Measurements from ENCODE around the gene SNAP25. TPM values are rescaled to one million over a fixed set of nuclear protein-coding genes. Genes with fewer than 3 reads are reported as not detected.

Gene SNAP25
- polyA plus RNA-seq, 1 donor: 1.1 TPM

DNA sequence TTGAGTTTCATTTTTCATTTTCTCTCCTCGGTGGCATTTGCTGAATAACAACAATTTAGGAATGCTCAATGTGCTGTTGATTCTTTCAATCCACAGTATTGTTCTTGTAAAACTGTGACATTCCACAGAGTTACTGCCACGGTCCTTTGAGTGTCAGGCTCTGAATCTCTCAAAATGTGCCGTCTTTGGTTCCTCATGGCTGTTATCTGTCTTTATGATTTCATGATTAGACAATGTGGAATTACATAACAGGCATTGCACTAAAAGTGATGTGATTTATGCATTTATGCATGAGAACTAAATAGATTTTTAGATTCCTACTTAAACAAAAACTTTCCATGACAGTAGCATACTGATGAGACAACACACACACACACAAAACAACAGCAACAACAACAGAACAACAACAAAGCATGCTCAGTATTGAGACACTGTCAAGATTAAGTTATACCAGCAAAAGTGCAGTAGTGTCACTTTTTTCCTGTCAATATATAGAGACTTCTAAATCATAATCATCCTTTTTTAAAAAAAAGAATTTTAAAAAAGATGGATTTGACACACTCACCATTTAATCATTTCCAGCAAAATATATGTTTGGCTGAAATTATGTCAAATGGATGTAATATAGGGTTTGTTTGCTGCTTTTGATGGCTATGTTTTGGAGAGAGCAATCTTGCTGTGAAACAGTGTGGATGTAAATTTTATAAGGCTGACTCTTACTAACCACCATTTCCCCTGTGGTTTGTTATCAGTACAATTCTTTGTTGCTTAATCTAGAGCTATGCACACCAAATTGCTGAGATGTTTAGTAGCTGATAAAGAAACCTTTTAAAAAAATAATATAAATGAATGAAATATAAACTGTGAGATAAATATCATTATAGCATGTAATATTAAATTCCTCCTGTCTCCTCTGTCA is 88.1 kb downstream of the SNAP25 start:
- DNase-seq: no peak

DNA sequence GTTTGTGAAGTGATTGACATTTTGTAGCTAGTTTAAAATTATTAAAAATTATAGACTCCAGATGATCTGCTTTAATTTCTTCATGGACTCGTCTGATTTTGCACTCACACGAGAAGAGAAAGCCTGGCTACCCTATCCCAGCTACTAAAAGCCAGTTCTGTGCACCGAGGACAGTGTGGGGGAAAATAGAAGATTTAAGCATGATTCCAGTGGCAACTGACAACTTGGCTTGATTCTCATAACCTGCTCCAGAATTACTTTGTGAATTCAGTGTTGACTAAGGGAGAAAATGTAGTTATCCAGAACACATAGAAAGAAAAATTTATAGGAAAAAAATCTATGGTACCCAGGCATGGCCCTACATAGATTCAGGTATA is 88.7 kb downstream of the SNAP25 start:
- DNase-seq: no peak

DNA sequence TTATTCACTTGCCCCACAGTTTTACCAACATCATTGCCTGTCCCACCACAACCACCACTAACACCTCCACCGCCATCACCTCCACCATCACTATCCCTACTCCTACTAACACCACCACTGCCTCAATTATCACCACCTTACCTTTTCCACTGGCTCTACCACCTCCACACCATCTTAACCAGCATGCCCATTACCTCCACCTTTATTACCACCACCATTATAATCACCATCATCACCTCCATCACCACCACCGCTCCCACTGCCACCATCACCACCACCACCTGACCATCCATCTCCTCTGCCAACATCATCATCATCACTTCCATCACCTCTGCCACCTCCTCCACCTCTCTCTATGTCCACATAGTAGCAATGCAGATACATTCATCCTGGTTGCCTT is 90.0 kb downstream of the SNAP25 start:
- no peak for DNase-seq

DNA sequence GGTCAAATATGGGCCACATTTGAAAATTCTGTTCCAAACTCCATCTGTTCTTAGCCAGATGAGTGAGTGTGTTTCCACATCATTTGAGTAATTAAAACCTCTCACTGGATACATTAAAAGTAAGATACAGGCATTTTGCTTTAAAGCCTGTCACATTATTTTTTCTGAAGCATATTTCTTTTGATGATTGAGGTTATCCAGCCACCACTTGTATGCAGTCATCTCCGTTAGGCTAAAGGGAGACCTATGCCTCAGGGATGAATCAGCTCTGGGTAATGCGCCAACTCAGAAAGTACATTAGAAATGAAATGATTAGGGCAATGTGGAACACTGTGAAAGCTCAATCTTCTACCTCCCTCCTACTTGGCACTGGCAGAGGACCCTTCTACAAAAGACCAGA is 90.7 kb downstream of the SNAP25 start:
- DNase-seq: no peak

- no peak for DNase-seq
Observed at GRCh38 chr20:10312111-10312510, 93.5 kb downstream of the SNAP25 start.

DNA sequence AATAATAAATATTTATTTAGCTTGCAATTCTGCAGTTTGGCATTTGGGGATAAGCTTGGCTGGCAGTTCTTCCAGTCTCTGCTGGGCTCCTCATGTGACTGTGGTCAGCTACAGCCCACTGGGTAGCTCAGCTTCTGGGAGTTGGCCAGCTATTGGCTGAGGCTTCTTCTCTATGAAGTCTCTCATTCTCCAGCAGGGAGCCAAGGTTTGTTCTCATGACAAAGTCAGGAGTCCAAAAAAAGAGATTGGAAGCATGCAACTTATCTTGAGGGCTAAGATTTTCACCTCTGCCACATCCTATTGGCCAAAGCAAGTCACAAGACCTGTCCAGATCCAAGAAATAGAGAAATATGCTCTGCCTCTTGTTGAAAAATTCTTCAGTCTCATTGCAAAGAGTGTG is 94.6 kb downstream of the SNAP25 start:
- DNase-seq: no peak

DNA sequence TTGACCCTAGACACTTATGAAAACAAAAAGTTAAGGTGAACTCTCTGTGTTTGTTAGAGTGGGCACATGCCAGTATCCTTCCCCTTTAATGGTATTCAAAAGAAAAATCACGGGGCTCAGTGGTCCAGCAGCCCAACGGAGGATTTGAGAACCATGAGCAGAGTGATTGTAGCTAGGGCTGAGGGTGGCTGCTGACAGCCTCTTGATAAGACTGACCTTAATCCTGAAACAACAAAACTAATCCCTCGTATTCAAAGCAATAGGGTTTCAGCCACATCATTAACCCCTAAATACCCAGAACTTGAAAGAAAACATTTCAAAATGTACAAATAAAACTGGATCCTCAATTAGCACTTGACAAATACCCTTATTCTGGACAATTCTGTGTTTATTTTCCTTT is 95.1 kb downstream of the SNAP25 start:
- no peak for DNase-seq

GRCh38 chr20:10314198-10314597 is 95.6 kb downstream of the SNAP25 start:
- no peak for DNase-seq

DNA sequence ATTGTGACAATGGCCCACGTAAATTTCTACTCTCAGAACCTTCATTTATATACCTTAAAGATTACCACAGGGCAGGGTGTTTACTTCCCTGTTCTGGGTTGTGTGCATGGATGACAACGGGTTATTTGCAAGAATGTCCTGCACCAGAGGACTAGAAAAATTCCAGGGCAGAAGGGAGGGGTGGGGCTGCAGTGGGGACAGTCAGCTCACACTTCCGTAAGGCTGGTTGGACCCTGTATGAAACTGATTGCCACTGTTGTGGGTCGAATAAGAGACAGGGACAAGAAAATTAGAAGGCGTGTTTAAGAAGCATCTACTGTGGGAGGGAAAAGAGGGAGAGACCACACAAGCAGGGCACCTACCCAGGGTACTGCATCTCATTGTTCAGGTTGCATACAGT is 96.5 kb downstream of the SNAP25 start:
- no peak for DNase-seq

DNA sequence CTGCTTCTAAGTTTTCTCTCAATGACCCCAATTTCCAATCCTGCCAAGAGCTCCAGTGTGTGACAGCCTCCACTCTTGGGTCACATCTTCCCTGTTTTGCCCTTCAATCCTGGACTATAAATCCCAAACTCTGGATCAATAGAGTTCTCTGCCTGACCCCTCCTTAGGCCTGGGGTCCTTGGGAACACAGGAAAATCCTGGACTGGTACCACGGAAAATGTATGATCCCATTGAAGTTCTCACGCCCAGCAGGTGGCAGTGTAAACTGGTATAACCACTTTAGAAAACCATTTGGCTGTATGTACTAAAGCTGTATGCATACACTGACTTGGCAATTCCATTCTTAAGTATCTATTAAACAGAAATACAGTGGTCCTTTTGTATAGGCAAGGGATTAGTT is 98.0 kb downstream of the SNAP25 start:
- no peak for DNase-seq

GRCh38 chr20:10318291-10319024 is 99.8 kb downstream of the SNAP25 start:
- DNase-seq: no peak

DNA sequence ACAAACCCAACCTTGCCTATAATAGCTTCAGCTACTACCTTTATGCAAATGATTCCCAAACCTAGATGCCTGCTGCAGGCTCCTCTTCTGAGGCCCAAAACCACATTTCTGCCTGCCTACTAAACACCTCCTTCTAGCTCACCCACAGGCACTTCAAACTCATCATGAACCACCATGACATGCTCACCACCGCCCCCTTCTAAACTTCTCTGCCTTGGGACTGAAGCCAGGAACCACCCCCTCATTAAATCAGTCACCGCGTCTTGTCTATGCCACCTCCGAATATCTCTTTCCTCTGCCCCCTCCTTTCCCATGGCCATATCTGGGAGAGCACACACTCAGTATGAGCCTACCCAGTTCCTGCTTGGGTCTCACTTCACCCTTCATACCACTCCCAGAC is 101.2 kb downstream of the SNAP25 start:
- no peak for DNase-seq

DNA sequence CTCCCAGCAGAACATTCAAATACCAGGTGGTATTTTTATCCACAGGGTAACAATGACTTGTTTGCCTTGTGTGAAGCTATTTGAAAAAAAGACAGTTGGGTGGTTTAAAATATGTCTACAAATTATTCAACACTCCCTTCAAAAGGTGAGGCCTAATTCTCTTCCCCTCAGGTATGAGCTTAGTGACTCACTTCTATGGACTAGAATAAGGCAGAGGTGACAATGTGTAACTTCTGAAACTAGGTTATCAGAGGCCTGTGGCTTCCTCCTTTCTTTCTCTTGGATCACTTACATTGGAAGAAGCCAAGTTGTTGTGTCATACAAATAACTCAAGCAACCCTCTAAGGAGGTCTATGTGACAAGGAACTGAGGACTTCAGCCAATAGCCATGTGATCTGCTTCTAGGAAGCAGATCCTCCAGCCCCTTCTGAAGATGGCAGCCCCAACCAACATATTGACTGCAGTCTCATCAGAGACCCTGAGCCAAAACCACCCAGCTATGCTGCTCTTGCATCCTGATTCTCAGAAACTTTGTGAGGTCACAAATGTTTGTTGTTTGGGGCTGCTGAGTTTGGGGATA is 102.6 kb downstream of the SNAP25 start:
- DNase-seq: no peak

GRCh38 chr20:10322073-10323012 is 103.7 kb downstream of the SNAP25 start:
- DNase-seq: no peak

DNA sequence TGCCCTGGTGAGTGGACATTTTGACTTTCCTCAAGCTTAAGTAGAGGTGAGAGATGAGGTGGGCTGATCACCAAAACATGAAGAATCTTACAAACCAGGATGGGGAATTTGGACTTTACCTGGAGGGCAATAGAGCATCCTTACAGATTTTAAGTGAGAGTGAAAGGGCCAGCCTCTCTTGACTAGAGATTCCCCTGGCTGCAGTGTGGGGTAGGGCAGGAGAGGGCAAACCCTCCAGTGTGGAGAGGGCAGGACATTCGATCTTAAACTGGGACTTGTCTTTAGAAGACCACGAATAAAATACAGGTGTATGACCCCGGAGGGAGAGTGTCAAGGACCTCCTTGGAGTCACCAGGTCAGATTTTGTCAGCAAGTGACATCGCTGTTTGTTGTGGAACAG is 105.1 kb downstream of the SNAP25 start:
- DNase-seq: no peak

DNA sequence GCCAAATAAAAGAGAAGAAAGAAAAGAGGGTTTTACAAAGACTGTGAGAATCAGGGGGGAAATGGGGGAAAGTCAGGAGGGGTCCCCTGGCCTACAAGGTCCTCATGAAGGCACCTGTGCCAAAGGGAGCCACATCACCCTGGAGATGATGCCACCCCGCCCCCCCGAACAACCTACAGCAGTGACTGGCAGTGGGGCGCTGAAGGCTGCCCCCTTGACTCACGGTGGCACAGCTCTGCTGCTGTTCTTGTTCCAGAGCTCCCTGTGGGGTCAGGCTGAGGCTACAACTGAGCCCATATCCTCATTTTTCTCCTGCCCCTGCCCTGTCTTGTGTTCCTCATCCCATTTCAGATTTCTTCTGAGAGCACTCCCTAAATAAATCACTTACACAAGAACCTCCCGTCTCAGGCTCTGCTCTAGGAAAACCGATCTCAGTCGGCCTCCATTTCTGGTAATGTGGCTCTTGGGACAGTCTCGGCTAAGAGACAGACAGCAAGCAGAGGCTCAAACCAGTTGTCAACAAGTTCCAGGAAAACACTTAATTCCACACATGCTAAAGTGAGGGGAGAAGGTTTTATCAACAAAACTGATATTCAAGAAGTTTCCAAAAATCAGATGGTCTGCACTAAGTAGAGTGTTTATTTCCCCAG is 105.7 kb downstream of the SNAP25 start:
- no peak for DNase-seq

- no peak for DNase-seq
Observed at GRCh38 chr20:10328897-10329255, 110.2 kb downstream of the SNAP25 start.

GRCh38 chr20:10329387-10330005 is 110.9 kb downstream of the SNAP25 start:
- no peak for DNase-seq

DNA sequence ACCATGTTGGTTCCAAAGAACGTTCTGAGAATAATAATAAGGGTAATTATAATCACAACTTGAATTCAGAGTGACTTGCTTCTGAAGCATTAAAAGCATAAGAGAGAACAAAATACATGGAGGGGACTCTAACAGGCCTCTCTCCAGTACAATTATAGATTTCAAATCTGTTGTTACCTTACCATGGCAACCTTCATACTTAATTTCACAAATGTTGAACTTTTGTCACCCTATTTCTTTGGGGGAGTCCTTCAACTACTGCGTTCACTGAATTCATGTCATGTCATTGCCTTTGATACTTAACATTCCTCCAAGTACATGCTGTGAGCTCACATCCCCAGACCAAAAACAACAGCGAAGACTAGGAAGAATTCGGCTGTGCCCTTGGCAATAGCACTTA is 111.4 kb downstream of the SNAP25 start:
- DNase-seq: no peak

DNA sequence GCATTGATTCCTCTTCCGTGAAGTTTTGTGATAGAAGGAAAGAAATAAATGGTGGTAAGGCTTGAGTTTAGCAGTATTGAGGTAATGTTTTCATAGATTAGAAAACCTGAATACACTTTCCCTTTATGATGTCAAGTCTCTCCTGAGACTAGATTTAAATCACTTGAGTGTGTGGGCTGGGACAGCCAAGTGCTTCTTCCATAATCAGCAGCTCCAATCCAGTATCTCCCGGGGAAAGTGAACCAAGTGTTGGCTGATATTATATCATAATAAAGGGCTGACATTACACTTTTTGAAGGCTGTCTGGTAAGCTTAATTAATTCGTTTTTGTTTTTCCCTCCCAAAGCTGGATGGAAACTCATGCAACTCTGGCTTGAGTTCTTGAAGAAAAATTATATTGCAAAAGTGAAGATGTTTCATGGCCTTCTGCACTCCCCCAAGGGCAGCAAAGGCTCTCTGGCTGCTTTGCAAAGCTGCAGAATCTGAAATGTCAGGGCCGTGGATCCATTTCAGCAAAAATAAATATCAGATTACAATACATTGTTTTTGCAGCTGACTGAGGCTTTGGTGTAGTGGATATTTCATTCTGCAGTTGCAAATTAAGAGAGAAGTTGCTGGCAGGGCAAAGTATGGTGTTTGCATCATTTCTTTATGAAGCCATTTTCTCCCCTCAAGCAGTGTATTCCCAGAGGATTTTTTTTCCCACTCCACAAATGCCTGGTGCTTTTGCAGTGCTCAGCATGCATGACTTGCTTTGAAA is 114.2 kb downstream of the SNAP25 start:
- peak; percentile 38 for DNase-seq

Measured in hindlimb muscle (tissue), 1 donor.